Mesendoderm (in vitro differentiated cells): ENCODE results near the gene HUS1.
"Not testable (repeated sequence)": the region's sequence is repeated elsewhere in the genome, so short reads cannot be mapped to it uniquely, and the experiment has no call there.

ENCODE experiments used
- DNase-seq: peaks from one replicate; pipeline ENCODE4 v3.0.0; 2013
- H2AK5ac ChIP-seq: 2 replicates; pipeline ENCODE4 v1.6.1; 2013; ENCODE audit warnings: low read length, inconsistent platforms
- H2BK120ac ChIP-seq: 2 replicates; pipeline ENCODE4 v1.6.1; 2013; ENCODE audit warnings: low read depth, mild to moderate bottlenecking, low read length, moderate library complexity, mixed read lengths
- H2BK15ac ChIP-seq: replicated peaks from 2 replicates; pipeline ENCODE4 v1.6.1; 2013; ENCODE audit warnings: low read depth, mild to moderate bottlenecking, moderate library complexity
- H2BK5ac ChIP-seq: 2 replicates; pipeline ENCODE4 v1.6.1; 2013; ENCODE audit warnings: low read length, inconsistent platforms
- H3K18ac ChIP-seq: 2 replicates; pipeline ENCODE4 v1.6.1; 2013; ENCODE audit warnings: mild to moderate bottlenecking, low read length, mixed read lengths
- H3K23ac ChIP-seq: one replicate; pipeline ENCODE4 v1.6.1; 2013; ENCODE audit warnings: low read length
- H3K27ac ChIP-seq: 2 replicates; pipeline ENCODE4 v1.5.1; 2013; ENCODE audit warnings: low read depth, mild to moderate bottlenecking, inconsistent platforms, low read length, moderate library complexity
- H3K27me3 ChIP-seq: 2 replicates; pipeline ENCODE4 v1.6.1; 2013; ENCODE audit warnings: low read length, control low read depth, mild to moderate bottlenecking, inconsistent platforms; ENCODE audit not compliant: insufficient read depth, poor library complexity
- H3K36me3 ChIP-seq: 2 replicates; pipeline ENCODE4 v1.6.1; 2013; ENCODE audit warnings: low read length, inconsistent platforms; ENCODE audit not compliant: control insufficient read depth, insufficient read depth
- H3K4ac ChIP-seq: one replicate; pipeline ENCODE4 v1.6.1; 2013; ENCODE audit warnings: low read depth, mild to moderate bottlenecking, low read length, moderate library complexity
- H3K4me1 ChIP-seq: 2 replicates; pipeline ENCODE4 v1.6.1; 2013; ENCODE audit warnings: low read depth, low read length, inconsistent platforms; ENCODE audit not compliant: control insufficient read depth
- H3K4me2 ChIP-seq: 2 replicates; pipeline ENCODE4 v1.6.1; 2013; ENCODE audit warnings: low read length
- H3K4me3 ChIP-seq: 2 replicates; pipeline ENCODE4 v1.5.1; 2013; ENCODE audit warnings: mild to moderate bottlenecking, low read length
- H3K56ac ChIP-seq: one replicate; pipeline ENCODE4 v1.6.1; 2013; ENCODE audit warnings: low read length
- H3K79me1 ChIP-seq: 2 replicates; pipeline ENCODE4 v1.6.1; 2013; ENCODE audit warnings: low read length, inconsistent platforms
- H3K79me2 ChIP-seq: 2 replicates; pipeline ENCODE4 v1.6.1; 2013; ENCODE audit warnings: mild to moderate bottlenecking, low read length; ENCODE audit not compliant: control insufficient read depth, insufficient read depth
- H3K9ac ChIP-seq: 2 replicates; pipeline ENCODE4 v1.6.1; 2013; ENCODE audit warnings: low read length, inconsistent platforms
- H4K5ac ChIP-seq: one replicate; pipeline ENCODE4 v1.6.1; 2013; ENCODE audit warnings: low read length
- H4K8ac ChIP-seq: one replicate; pipeline ENCODE4 v1.6.1; 2013; ENCODE audit warnings: low read depth, mild to moderate bottlenecking, control low read depth, low read length, moderate library complexity
- WGBS: extraction: QIAGEN DNeasy Blood & Tissue Kit; methylation state at CpG from one replicate; pipeline ENCODE4 v1.1.7; 2013; ENCODE audit warnings: low lambda C conversion rate, missing lambda C conversion rate; ENCODE audit not compliant: insufficient coverage; ENCODE audit errors: extremely low coverage; 5-methylcytosine and 5-hydroxymethylcytosine counted together

The HUS1 gene

GRCh38 chr7:47942651-47943050, 36.8 kb downstream of the HUS1 start:
- H3K18ac ChIP-seq, H3K79me1 ChIP-seq, DNase-seq, H3K4me2 ChIP-seq, H2BK120ac ChIP-seq, H3K56ac ChIP-seq, H3K23ac ChIP-seq, H4K8ac ChIP-seq, H2BK15ac ChIP-seq, H3K27ac ChIP-seq, H2AK5ac ChIP-seq, H3K9ac ChIP-seq, H3K4me3 ChIP-seq, H3K79me2 ChIP-seq, H2BK5ac ChIP-seq, H3K27me3 ChIP-seq, H4K5ac ChIP-seq, H3K4me1 ChIP-seq, H3K36me3 ChIP-seq, H3K4ac ChIP-seq: not testable (repeated sequence)
- no CpG with 5 or more reads among the region's 10 CpGs for WGBS

GRCh38 chr7:47942132-47942531, 37.3 kb downstream of the HUS1 start:
- H3K27ac ChIP-seq = no peak overlapping the region
- no peak overlapping the region for H3K23ac ChIP-seq
- no peak overlapping the region for H3K4me3 ChIP-seq

GRCh38 chr7:47941136-47941844, 38.1 kb downstream of the HUS1 start:
- H3K9ac ChIP-seq = no peak overlapping the region
- H3K36me3 ChIP-seq = no peaks in the 10 kb centered on the region
- no peak overlapping the region for H4K8ac ChIP-seq
- H3K18ac ChIP-seq = no peak overlapping the region
- H3K4me2 ChIP-seq = no peak overlapping the region
- no peak overlapping the region for H3K23ac ChIP-seq
- H3K56ac ChIP-seq = no peak overlapping the region
- no peaks in the 10 kb centered on the region for H3K79me1 ChIP-seq
- no peak overlapping the region for H2BK5ac ChIP-seq
- H3K27ac ChIP-seq = no peak overlapping the region
- no peaks in the 10 kb centered on the region for H3K79me2 ChIP-seq
- no peak overlapping the region for H2AK5ac ChIP-seq
- H3K4me3 ChIP-seq = no peak overlapping the region
- no peak overlapping the region for H3K4ac ChIP-seq
- H4K5ac ChIP-seq = no peak overlapping the region
- no peak for DNase-seq
- H2BK120ac ChIP-seq = no peak overlapping the region
- no peaks in the 10 kb centered on the region for H3K27me3 ChIP-seq
- no peaks in the 10 kb centered on the region for H3K4me1 ChIP-seq
- no peak overlapping the region for H2BK15ac ChIP-seq
- WGBS = no CpG with 5 or more reads among the region's 9 CpGs

More at GRCh38 chr7:47942132-47942531, 37.3 kb downstream of the HUS1 start:
- H3K4me2 ChIP-seq = no peak overlapping the region
- no peaks in the 10 kb centered on the region for H3K36me3 ChIP-seq
- no CpG with 5 or more reads among the region's 10 CpGs for WGBS
- DNase-seq = no peak
- H3K79me1 ChIP-seq = no peaks in the 10 kb centered on the region
- H3K9ac ChIP-seq = no peak overlapping the region
- no peak overlapping the region for H2AK5ac ChIP-seq
- H2BK5ac ChIP-seq = no peak overlapping the region
- no peak overlapping the region for H3K56ac ChIP-seq
- H3K18ac ChIP-seq = no peak overlapping the region
- H2BK15ac ChIP-seq = no peak overlapping the region
- H3K4ac ChIP-seq = no peak overlapping the region
- H3K79me2 ChIP-seq = no peaks in the 10 kb centered on the region
- no peak overlapping the region for H2BK120ac ChIP-seq
- no peak overlapping the region for H4K5ac ChIP-seq
- H3K4me1 ChIP-seq = no peaks in the 10 kb centered on the region
- no peaks in the 10 kb centered on the region for H3K27me3 ChIP-seq
- no peak overlapping the region for H4K8ac ChIP-seq

- H2BK120ac ChIP-seq = no peak overlapping the region
- no peak overlapping the region for H3K4me2 ChIP-seq
- H3K4ac ChIP-seq = no peak overlapping the region
- no peak overlapping the region for H2AK5ac ChIP-seq
- no peak overlapping the region for H3K23ac ChIP-seq
- H4K8ac ChIP-seq = no peak overlapping the region
- H3K56ac ChIP-seq = no peak overlapping the region
- H3K36me3 ChIP-seq = no peaks in the 10 kb centered on the region
- H3K9ac ChIP-seq = no peak overlapping the region
- H3K4me3 ChIP-seq = no peak overlapping the region
- H3K27ac ChIP-seq = no peak overlapping the region
- WGBS = no CpG with 5 or more reads among the region's 14 CpGs
- H3K18ac ChIP-seq = no peak overlapping the region
- no peaks in the 10 kb centered on the region for H3K27me3 ChIP-seq
- no peaks in the 10 kb centered on the region for H3K4me1 ChIP-seq
- no peak overlapping the region for H2BK5ac ChIP-seq
- no peak for DNase-seq
- H2BK15ac ChIP-seq = no peak overlapping the region
- H3K79me1 ChIP-seq = no peaks in the 10 kb centered on the region
- H3K79me2 ChIP-seq = no peaks in the 10 kb centered on the region
- H4K5ac ChIP-seq = no peak overlapping the region
These were observed 39.1 kb downstream of the HUS1 start for GRCh38 chr7:47940088-47941013.

- Histone ChIP-seq H3K23ac (no peak overlapping the region), H3K4me3 (no peak overlapping the region), H2BK15ac (no peak overlapping the region), H4K5ac (no peak overlapping the region), H2AK5ac (no peak overlapping the region), H4K8ac (no peak overlapping the region), H3K9ac (no peak overlapping the region), H2BK120ac (no peak overlapping the region), H3K56ac (no peak overlapping the region), H3K27ac (no peak overlapping the region), H3K27me3 (no peaks in the 10 kb centered on the region), H3K36me3 (no peaks in the 10 kb centered on the region), H3K4ac (no peak overlapping the region), H2BK5ac (no peak overlapping the region), H3K18ac (no peak overlapping the region), H3K4me1 (no peaks in the 10 kb centered on the region), H3K79me1 (no peaks in the 10 kb centered on the region), H3K4me2 (no peak overlapping the region), H3K79me2 (no peaks in the 10 kb centered on the region)
- DNase-seq = no peak
- no CpG with 5 or more reads among the region's 7 CpGs for WGBS
These were observed 39.9 kb downstream of the HUS1 start for GRCh38 chr7:47939425-47940036.
